ENCODE measurements around the gene C11orf91.
"Not testable (repeated sequence)": the region's sequence is repeated elsewhere in the genome, so short reads cannot be mapped to it uniquely, and the experiment has no call there.

Gene C11orf91

DNA sequence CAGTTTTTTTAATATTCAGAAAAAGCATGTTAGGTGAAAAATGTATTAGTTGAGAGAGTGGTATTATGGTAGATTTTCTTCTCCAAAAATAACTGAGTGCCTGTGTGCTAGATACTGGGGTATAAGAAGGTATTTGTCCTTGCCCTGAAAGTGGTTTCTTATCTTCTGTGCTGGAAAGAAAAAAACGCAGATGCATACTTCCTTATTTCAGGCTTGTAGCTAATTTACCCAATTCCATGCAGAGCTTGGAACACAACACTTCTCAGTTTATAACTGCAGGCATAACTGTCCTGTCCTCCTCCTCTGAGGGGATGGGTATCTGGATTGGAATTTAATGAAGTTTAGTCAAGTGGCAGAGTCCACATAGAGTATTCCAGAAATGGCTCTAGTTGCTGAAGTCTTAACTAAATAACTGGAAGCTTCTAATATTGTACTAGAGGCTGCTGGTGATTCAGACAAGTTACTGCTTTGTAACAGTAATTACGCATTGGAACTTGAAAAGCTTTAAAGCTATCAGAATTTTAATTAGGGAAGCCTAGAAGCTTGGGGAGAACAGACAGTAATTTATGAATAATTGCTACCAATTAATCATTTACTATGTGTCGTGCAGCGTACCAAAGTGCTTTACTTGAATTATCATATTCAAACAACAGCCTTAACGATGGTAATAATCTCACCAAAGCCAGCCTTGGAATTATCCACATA, 12.7 kb upstream of the C11orf91 start:
- no peak overlapping the region for H3K27ac ChIP-seq
- TF ChIP-seq, protein P1, sequence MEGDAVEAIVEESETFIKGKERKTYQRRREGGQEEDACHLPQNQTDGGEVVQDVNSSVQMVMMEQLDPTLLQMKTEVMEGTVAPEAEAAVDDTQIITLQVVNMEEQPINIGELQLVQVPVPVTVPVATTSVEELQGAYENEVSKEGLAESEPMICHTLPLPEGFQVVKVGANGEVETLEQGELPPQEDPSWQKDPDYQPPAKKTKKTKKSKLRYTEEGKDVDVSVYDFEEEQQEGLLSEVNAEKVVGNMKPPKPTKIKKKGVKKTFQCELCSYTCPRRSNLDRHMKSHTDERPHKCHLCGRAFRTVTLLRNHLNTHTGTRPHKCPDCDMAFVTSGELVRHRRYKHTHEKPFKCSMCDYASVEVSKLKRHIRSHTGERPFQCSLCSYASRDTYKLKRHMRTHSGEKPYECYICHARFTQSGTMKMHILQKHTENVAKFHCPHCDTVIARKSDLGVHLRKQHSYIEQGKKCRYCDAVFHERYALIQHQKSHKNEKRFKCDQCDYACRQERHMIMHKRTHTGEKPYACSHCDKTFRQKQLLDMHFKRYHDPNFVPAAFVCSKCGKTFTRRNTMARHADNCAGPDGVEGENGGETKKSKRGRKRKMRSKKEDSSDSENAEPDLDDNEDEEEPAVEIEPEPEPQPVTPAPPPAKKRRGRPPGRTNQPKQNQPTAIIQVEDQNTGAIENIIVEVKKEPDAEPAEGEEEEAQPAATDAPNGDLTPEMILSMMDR (conservative IDR thresholded peaks at IDR 0.05; ENCODE audit: low read depth, low read length) = no peak
- no peak overlapping the region for H3K9ac ChIP-seq
- peaks cover 14% of the 10 kb centered on the region; the same call in 1 of the 2 replicates for H3K36me3 ChIP-seq (ENCODE audit: insufficient read depth)
- no peaks in the 10 kb centered on the region for H3K27me3 ChIP-seq (ENCODE audit: insufficient read depth, low read depth)
- H3K79me2 ChIP-seq (ENCODE audit: insufficient read depth, low read depth) = peaks cover 33% of the 10 kb centered on the region; the same call in 1 of the 2 replicates
- H3K4me1 ChIP-seq (ENCODE audit: low read depth, poor library complexity, severe bottlenecking) = peaks cover 24% of the 10 kb centered on the region
- H4K20me1 ChIP-seq (ENCODE audit: insufficient read depth) = peaks cover 6% of the 10 kb centered on the region; the same call in 1 of the 2 replicates
- no peak overlapping the region for H3K4me2 ChIP-seq
- no peak overlapping the region for H3K4me3 ChIP-seq (IDR thresholded peaks at IDR 0.05; ENCODE audit: insufficient read depth, low read depth, low read length)
- H2AFZ ChIP-seq (ENCODE audit: low read depth) = no peak overlapping the region

DNA sequence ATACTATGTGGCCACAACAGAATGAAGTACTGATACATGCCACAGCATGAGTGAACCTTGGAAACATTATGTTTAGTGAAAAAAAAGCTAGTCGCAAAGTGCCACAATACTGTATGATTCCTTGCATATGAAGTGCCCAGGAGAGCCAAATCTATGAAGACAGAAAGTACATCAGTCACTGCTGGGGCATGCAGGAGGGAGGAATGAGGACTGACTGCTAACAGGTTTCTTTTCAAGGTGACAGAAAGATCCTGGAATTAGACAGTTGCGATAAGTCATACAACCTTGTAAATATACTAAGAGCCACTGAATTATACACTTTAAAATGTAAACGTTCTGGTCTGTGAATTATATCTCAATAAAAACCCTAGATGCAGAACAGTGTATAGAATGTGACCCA, 11.8 kb upstream of the C11orf91 start:
- Histone ChIP-seq H3K4me2 (no peak overlapping the region), H4K20me1 (ENCODE audit: insufficient read depth) (peaks cover 6% of the 10 kb centered on the region; the same call in 1 of the 2 replicates), H3K79me2 (ENCODE audit: insufficient read depth, low read depth) (peaks cover 26% of the 10 kb centered on the region; the same call in 1 of the 2 replicates), H3K9ac (no peak overlapping the region), H3K27ac (no peak overlapping the region), H3K4me3 (IDR thresholded peaks at IDR 0.05; ENCODE audit: insufficient read depth, low read depth, low read length) (no peak overlapping the region), H3K4me1 (ENCODE audit: low read depth, poor library complexity, severe bottlenecking) (peaks cover 25% of the 10 kb centered on the region), H2AFZ (ENCODE audit: low read depth) (no peak overlapping the region), H3K27me3 (ENCODE audit: insufficient read depth, low read depth) (no peaks in the 10 kb centered on the region), H3K36me3 (ENCODE audit: insufficient read depth) (peaks cover 11% of the 10 kb centered on the region; the same call in 1 of the 2 replicates)
- TF ChIP-seq, protein P1 (conservative IDR thresholded peaks at IDR 0.05; ENCODE audit: low read depth, low read length) = no peak

DNA sequence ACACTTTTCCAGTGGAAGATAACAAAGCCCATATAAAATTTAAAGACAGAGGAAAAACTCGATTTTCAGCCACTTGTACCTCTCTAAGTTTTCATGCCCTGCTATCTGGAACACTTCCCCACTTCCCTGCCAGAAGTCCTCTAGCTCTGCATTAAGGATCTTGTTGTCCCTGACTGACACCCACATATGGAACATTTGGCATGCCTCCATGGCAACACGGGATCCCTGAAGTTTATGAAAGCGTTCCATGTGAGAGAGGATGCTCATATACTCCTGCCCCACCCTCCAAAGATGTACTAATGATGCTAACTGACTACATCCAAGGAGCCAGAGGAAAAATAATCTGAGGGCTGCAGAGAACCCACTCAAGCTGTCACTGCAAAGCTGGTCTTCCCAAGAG, 8.8 kb upstream of the C11orf91 start:
- H3K9ac ChIP-seq = no peak overlapping the region
- TF ChIP-seq, protein P1 (conservative IDR thresholded peaks at IDR 0.05; ENCODE audit: low read depth, low read length) = no peak
- H3K4me1 ChIP-seq (ENCODE audit: low read depth, poor library complexity, severe bottlenecking) = peaks cover 37% of the 10 kb centered on the region
- no peaks in the 10 kb centered on the region for H3K27me3 ChIP-seq (ENCODE audit: insufficient read depth, low read depth)
- peaks cover 6% of the 10 kb centered on the region; the same call in 1 of the 2 replicates for H4K20me1 ChIP-seq (ENCODE audit: insufficient read depth)
- H3K79me2 ChIP-seq (ENCODE audit: insufficient read depth, low read depth) = peaks cover 11% of the 10 kb centered on the region; the same call in 1 of the 2 replicates
- peak overlapping the region; percentile 8; the same call in 1 of the 2 replicates for H3K27ac ChIP-seq
- H3K36me3 ChIP-seq (ENCODE audit: insufficient read depth) = peaks cover 11% of the 10 kb centered on the region; the same call in 1 of the 2 replicates
- no peak overlapping the region for H2AFZ ChIP-seq (ENCODE audit: low read depth)
- peak overlapping the region; percentile 18; the same call in 1 of the 2 replicates for H3K4me2 ChIP-seq
- H3K4me3 ChIP-seq (IDR thresholded peaks at IDR 0.05; ENCODE audit: insufficient read depth, low read depth, low read length) = no peak overlapping the region

DNA sequence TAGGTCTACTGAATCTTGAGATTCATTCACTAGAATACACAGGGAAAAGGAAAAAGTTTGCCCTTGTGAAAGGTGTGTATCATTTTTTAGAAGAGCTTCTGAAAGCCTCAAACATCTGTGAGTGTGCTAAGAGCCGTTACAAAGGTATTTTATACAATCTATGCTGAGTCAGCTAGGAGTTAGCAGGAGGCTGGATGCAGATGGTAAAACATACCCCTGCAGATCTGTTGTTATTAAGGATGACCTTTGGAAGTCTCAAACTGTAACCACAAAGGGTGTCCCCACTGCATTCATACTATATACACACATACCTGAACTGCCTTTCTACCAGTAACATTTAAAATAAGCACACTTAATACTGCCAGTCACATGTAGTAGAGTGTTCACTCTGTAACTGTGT, 8.4 kb upstream of the C11orf91 start:
- peaks cover 11% of the 10 kb centered on the region; the same call in 1 of the 2 replicates for H3K36me3 ChIP-seq (ENCODE audit: insufficient read depth)
- no peak overlapping the region for H3K4me3 ChIP-seq (IDR thresholded peaks at IDR 0.05; ENCODE audit: insufficient read depth, low read depth, low read length)
- peaks cover 37% of the 10 kb centered on the region for H3K4me1 ChIP-seq (ENCODE audit: low read depth, poor library complexity, severe bottlenecking)
- peak overlapping the region; percentile 18; the same call in 1 of the 2 replicates for H3K4me2 ChIP-seq
- TF ChIP-seq, protein P1 (conservative IDR thresholded peaks at IDR 0.05; ENCODE audit: low read depth, low read length) = no peak
- H4K20me1 ChIP-seq (ENCODE audit: insufficient read depth) = peaks cover 3% of the 10 kb centered on the region; the same call in 1 of the 2 replicates
- H3K9ac ChIP-seq = no peak overlapping the region
- H3K79me2 ChIP-seq (ENCODE audit: insufficient read depth, low read depth) = peaks cover 8% of the 10 kb centered on the region; the same call in 1 of the 2 replicates
- no peaks in the 10 kb centered on the region for H3K27me3 ChIP-seq (ENCODE audit: insufficient read depth, low read depth)
- H3K27ac ChIP-seq = peak overlapping the region; percentile 20; the same call in 1 of the 2 replicates
- no peak overlapping the region for H2AFZ ChIP-seq (ENCODE audit: low read depth)

DNA sequence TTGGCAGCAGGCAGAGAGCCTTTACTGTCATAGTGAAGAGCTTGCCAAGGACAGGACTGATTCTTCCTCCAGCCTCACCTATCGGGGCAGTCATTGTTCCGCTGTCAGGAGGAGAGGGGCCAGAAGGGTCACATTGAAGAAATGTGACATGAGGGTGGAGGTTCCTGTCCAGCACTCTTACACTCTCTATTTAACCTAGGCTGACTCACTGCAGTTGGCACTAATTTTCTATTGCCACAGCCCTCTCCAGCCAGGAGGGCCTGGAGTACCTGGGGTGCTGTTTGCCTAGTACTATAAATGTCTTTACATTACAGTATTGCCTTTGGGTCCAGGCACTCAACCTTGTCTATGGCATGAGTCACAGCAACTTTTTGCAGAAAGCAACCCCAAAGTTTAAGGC, 7.2 kb upstream of the C11orf91 start:
- H3K79me2 ChIP-seq (ENCODE audit: insufficient read depth, low read depth); H4K20me1 ChIP-seq (ENCODE audit: insufficient read depth); H3K27me3 ChIP-seq (ENCODE audit: insufficient read depth, low read depth); H3K4me3 ChIP-seq (IDR thresholded peaks at IDR 0.05; ENCODE audit: insufficient read depth, low read depth, low read length); H3K4me2 ChIP-seq; H3K27ac ChIP-seq; H3K9ac ChIP-seq; H2AFZ ChIP-seq (ENCODE audit: low read depth): not testable (repeated sequence)
- Histone ChIP-seq H3K36me3 (ENCODE audit: insufficient read depth) (peaks cover 11% of the 10 kb centered on the region; the same call in 1 of the 2 replicates), H3K4me1 (ENCODE audit: low read depth, poor library complexity, severe bottlenecking) (peaks cover 40% of the 10 kb centered on the region)

All from KMS-11 (cell line).